Effector CD4-positive, alpha-beta T cell (primary cell): ENCODE measurements around the gene THAP10.
"Not testable (repeated sequence)": the region's sequence is repeated elsewhere in the genome, so short reads cannot be mapped to it uniquely, and the experiment has no call there.

ENCODE experiments used
- DNase-seq: peaks from one replicate; pipeline ENCODE4 v3.0.0-alpha.2; 2020

The THAP10 gene

DNA sequence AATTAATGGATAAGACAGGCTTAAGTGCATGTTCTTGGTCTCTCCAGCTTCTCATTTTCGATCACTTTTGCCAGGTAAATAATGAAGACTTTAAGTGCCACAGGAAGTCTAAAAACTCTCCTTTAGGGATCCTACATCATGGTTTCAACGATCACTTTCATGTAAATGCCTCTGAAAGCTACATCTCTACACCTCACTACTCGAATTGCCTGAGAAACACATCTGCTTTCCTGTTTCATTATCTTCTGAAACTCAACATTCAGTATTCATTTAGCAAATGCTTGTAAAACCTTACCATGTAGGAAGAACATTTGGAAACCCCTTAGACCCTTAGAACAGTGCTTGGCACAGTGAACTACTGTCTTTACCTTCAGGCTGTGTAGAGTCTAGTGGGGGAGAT is 16.2 kb downstream of the THAP10 start:
- DNase-seq = no peak

- DNase-seq = no peak
Observed at GRCh38 chr15:70875001-70875782, 17.0 kb downstream of the THAP10 start.

GRCh38 chr15:70873232-70874054 is 18.8 kb downstream of the THAP10 start:
- DNase-seq = no peak

- DNase-seq = not testable (repeated sequence)
Observed at GRCh38 chr15:70871490-70871889, 20.7 kb downstream of the THAP10 start.

GRCh38 chr15:70870051-70870450 is 22.2 kb downstream of the THAP10 start:
- no peak for DNase-seq

GRCh38 chr15:70869346-70869745 is 22.9 kb downstream of the THAP10 start:
- no peak for DNase-seq

GRCh38 chr15:70867911-70868467 is 24.2 kb downstream of the THAP10 start:
- no peak for DNase-seq

- DNase-seq = no peak
Observed at GRCh38 chr15:70866982-70867641, 25.1 kb downstream of the THAP10 start.

DNA sequence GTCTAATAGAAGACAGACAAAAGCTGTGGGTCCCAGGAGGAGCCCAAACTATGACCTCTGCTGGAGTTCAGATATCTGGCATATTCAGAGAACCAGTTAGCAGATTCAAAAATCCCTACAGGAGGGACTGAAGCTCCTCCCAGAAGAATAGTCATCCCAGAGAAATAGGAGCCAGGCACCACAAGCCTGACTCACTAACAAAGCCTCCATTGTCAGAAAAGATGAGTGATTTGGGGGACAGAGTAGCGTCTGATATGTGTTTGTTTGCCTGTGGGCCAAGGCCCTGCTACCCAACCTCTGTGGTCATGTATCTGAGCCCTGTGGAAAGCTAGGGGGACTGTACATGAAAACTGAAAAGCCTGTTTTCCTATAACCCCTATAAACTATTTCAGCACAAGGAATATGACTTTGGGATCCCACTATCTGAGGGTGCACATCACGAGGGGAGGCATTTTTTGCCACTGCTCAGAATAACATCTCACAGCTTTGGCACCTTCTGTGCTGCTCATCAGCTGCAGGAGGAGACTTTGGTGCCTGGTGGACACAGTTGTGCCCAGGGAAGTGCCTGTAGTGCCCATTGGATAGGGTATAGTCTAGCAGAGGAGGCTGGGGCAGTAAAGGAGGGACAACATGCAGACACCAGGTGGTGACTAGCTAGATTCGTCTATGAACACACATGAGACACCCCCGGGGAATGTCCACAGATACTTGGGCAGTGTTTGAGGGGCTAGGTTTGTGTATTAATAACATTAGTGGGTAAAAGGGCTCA is 28.6 kb downstream of the THAP10 start:
- no peak for DNase-seq

- DNase-seq = no peak
Observed at GRCh38 chr15:70859998-70860397, 32.2 kb downstream of the THAP10 start.

- no peak for DNase-seq
Observed at GRCh38 chr15:70859322-70859908, 32.8 kb downstream of the THAP10 start.

GRCh38 chr15:70858614-70859321 is 33.5 kb downstream of the THAP10 start:
- not testable (repeated sequence) for DNase-seq

- no peak for DNase-seq
Observed at GRCh38 chr15:70857562-70858285, 34.5 kb downstream of the THAP10 start.

DNA sequence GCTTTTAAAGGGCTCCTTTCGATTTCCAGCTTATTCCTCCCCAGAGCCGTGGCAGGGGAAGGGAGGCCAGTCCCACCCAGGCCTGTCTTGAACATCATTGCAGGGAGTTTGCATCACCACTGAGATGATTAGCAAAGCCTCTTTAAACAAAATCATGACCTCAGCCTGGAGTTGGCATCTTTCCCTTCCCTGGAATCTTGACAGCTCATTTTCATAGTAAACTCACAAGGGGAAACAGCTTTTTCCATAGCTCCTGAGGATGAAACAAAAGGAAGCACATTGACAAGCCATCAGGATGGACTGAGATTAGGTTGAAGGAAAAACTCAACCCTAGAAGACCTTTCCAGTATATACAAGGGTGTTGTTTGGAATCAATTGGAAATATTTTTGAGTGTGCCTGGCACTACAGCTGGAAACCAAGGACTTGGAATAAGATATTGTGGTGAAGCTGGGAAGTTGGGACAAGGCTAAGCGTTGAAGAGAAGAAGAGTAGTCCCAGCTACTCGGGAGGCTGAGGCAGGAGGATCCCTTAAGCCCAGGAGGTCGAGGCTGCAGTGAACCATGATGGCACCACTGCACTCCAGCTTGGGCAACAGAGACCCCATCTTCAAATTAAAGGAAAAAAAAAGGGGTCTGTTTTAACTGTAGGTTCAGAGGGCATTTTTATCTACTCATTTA is 35.2 kb downstream of the THAP10 start:
- no peak for DNase-seq

DNA sequence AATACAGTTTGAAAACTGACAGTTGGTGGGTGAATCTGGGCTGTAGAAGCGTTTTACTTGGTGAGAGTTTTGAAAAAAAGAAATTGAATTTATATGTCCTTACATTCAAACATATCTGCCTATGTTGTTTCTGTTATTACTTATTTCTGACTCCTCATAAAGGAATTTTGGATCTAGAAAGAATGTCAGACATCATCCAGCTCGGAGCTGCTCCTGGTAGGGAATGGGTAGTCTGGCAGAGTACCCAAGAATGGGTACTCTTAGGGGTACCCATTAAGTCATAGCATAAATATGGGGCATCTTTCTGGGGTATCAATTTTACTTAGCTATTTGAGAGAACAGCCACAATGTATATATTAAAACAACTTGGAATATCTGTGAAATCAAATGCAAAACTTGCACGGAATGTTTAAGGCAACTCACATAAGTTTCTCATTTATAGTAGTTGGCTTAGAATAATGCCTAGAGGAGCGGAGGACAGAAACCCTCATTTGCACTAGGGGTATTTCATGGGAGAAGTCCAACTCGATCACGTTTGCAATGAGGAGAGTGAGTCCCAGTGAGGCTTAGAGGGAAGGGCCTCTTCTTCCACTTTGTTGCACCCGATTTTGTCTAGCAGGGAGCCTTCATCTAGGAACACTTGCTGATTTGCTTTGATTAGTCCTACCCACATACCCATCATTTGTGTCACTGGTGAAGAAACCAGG is 35.9 kb downstream of the THAP10 start:
- DNase-seq = no peak

GRCh38 chr15:70855764-70856163 is 36.5 kb downstream of the THAP10 start:
- DNase-seq = no peak

GRCh38 chr15:70854666-70854976 is 37.6 kb downstream of the THAP10 start:
- no peak for DNase-seq

DNA sequence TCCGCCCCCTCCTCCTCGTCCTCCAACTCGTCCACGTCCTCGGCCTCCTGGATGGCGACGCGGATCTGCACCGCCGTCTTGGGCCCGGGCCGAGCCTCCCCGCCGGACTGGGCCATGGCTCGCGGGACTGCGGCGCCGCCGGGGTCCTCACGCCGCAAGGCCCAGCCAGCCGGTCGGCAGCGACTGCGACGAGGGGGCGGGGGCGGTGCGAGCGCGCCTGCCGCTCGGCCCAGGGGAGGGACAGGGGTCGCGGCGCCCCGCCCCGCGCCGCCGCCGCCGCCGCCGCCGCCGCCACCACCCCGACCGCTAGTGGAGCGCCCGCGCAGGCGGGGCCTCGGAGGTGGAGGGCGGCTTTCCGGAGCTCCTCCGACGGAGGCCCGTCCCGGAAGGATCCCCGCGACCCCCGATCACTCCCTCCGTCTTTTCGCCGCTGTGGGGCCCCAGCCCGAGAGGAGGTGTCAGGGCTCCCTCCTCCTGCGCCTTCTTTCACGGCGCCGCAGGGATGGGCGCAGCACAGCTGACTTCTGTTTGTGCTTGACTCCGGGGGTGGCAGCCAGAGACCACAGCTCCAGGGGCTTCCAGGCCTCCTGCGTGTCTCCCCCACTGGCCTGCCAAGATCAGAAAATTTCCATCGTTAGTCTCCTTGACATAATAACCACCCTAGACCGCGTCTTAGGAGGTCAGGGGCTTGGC is 38.1 kb downstream of the THAP10 start, which contains the start of gene LARP6:
TSS of gene LARP6 (minus strand) at position 185 of the 693 bp plus-strand sequence. CDS start at position 116, 69 bp downstream.
- DNase-seq = no peak
